GM12878 (cell line): ENCODE data around the gene SPACA1. TPM values are rescaled to one million over a fixed set of nuclear protein-coding genes. Genes with fewer than 3 reads are reported as not detected.

Source experiments
- ATAC-seq: fragments of 200-7000 bp; cut with Tn5 transposase; 3 replicates; pipeline ENCODE4 v1.9.1; 2020; ENCODE audit warnings: mild to moderate bottlenecking, moderate library complexity
- BruUV-seq: library from RNA; stranded (reverse); fragments of 400-500 nt; replicated peaks from 2 replicates; lab custom pipeline; 2021; lab: Mats Ljungman, UMichigan
- CTCF ChIA-PET: fragments of 300-600 bp; sonication (Branson Sonifier 250); formaldehyde crosslinking; extraction: SDS; loops from one replicate; lab custom pipeline; 2021; ENCODE audit warnings: inconsistent platforms; lab: Yijun Ruan, JAX
- POLR2A ChIA-PET: fragments of 350-600 bp; formaldehyde crosslinking; extraction: SDS; loops from one replicate; lab custom pipeline; 2021; ENCODE audit warnings: inconsistent platforms; lab: Charles Lee
- RAD21 ChIA-PET: fragments of 300-600 bp; sonication (Branson Sonifier 250); formaldehyde crosslinking; loops from one replicate; lab custom pipeline; 2023; ENCODE audit warnings: antibody characterized with exemption; ENCODE audit not compliant: unreplicated experiment; lab: Charles Lee
- SMC1A ChIA-PET: fragments of 300-600 bp; sonication (Branson Sonifier 250); formaldehyde crosslinking; loops from one replicate; lab custom pipeline; 2023; ENCODE audit not compliant: unreplicated experiment, uncharacterized antibody; lab: Charles Lee
- DNase-seq: peaks from one replicate; pipeline ENCODE4 v3.0.0-alpha.2; 2011; ENCODE audit warnings: low read depth, low spot score
- FAIRE-seq: peaks from 3 replicates; lab custom pipeline; 2011; peaks lifted over from hg19 to GRCh38; lab: Jason Lieb, UNC
- H2AFZ ChIP-seq: 2 replicates; pipeline ENCODE4 v1.6.0; 2011; ENCODE audit warnings: low read depth, low read length, control low read depth; ENCODE audit not compliant: control insufficient read depth
- H3K27ac ChIP-seq: 2 replicates; pipeline ENCODE4 v1.5.1; 2011; ENCODE audit warnings: control low read depth; ENCODE audit not compliant: control insufficient read depth, insufficient read depth
- H3K27me3 ChIP-seq, 2 experiments: replicated peaks in 1 of 2; 2 replicates each; pipeline versions ENCODE4 v1.6.0 to v1.6.1; 2011; ENCODE audit warnings: low read length in 1 of 2; ENCODE audit not compliant: control insufficient read depth in 2 of 2, insufficient read depth in 2 of 2
- H3K36me3 ChIP-seq, 2 experiments: 2 replicates each; pipeline ENCODE4 v1.5.1; 2011; ENCODE audit warnings: low read length in 1 of 2; ENCODE audit not compliant: control insufficient read depth in 2 of 2, insufficient read depth in 2 of 2
- H3K4me1 ChIP-seq: 2 replicates; pipeline ENCODE4 v1.6.1; 2011; ENCODE audit warnings: mild to moderate bottlenecking, low read length, moderate library complexity, mixed read lengths; ENCODE audit not compliant: control insufficient read depth, insufficient read depth
- H3K4me2 ChIP-seq: 2 replicates; pipeline ENCODE4 v1.6.0; 2011; ENCODE audit warnings: control low read depth; ENCODE audit not compliant: control insufficient read depth, insufficient read depth
- H3K4me3 ChIP-seq: fragments of 200-600 bp; sonication (generic); 2 replicates; pipeline ENCODE4 v1.5.1; 2016
- H3K79me2 ChIP-seq: 2 replicates; pipeline ENCODE4 v1.6.0; 2011; ENCODE audit warnings: low read length; ENCODE audit not compliant: control insufficient read depth, insufficient read depth
- H3K9ac ChIP-seq: 2 replicates; pipeline ENCODE4 v1.8.0; 2011; ENCODE audit warnings: low read length, control low read depth, mixed read lengths; ENCODE audit not compliant: control insufficient read depth, insufficient read depth
- H3K9me3 ChIP-seq: replicated peaks from 3 replicates; pipeline ENCODE4 v1.5.1; 2011; ENCODE audit warnings: mild to moderate bottlenecking, low read length; ENCODE audit not compliant: control insufficient read depth, insufficient read depth
- H4K20me1 ChIP-seq: 2 replicates; pipeline ENCODE4 v1.6.0; 2011; ENCODE audit not compliant: control insufficient read depth, insufficient read depth
- ATF2 ChIP-seq: IDR thresholded peaks from 2 replicates; pipeline ENCODE4 v1.6.1; 2012; ENCODE audit warnings: low read length, inconsistent platforms
- GATAD2B ChIP-seq: fragments of 450-650 bp; conservative IDR thresholded peaks from 2 replicates; pipeline ENCODE4 v1.6.1; 2017; ENCODE audit warnings: low read depth, mild to moderate bottlenecking, moderate library complexity
- POLR2AphosphoS5 ChIP-seq: IDR thresholded peaks from 2 replicates; pipeline ENCODE4 v1.6.1; 2011; ENCODE audit warnings: mild to moderate bottlenecking, low read length, inconsistent platforms
- RB1 ChIP-seq: fragments of 450-650 bp; formaldehyde crosslinking; IDR thresholded peaks from 2 replicates; pipeline ENCODE4 v1.6.1; 2017; ENCODE audit warnings: mild to moderate bottlenecking, borderline replicate concordance
- RELB ChIP-seq: fragments of 450-650 bp; IDR thresholded peaks from 2 replicates; pipeline ENCODE4 v1.6.1; 2017; ENCODE audit warnings: low read depth, mild to moderate bottlenecking, moderate library complexity
- SKIL ChIP-seq: fragments of 450-650 bp; IDR thresholded peaks from 2 replicates; pipeline ENCODE4 v1.6.1; 2017; ENCODE audit warnings: mild to moderate bottlenecking, low read depth, inconsistent platforms; ENCODE audit not compliant: poor library complexity, severe bottlenecking
- WGBS: methylation state at CpG from one replicate; pipeline ENCODE4 v1.1.6; 2016; ENCODE audit warnings: low lambda C conversion rate; ENCODE audit not compliant: insufficient replicate concordance, insufficient coverage; ENCODE audit errors: missing lambda C conversion rate; 5-methylcytosine and 5-hydroxymethylcytosine counted together
- in situ Hi-C: fragments of 300-500 bp; cut with MboI; formaldehyde crosslinking; loops from 9 replicates; pipeline ENCODE4 v1.14.3; 2018; ENCODE audit warnings: mixed read lengths
- intact Hi-C: fragments of 100-400 bp; cut with micrococcal nuclease; formaldehyde crosslinking; loops from one replicate; pipeline ENCODE4 v1.14.2; 2022; ENCODE audit not compliant: unreplicated experiment
- polyA plus RNA-seq, 11 experiments: library from polyadenylated mRNA; depleted of rRNA in 4 of 11; unstranded in 6 of 11; stranded (reverse) in 5 of 11; fragments of >200 nt; fragmentation: Nextera tagmentation in 4 of 11; fragmentation: Illumina TruSeq in 1 of 11; extraction: Ambion mirVana in 4 of 11; extraction: Trizol in 1 of 11; gene quantifications; 1 replicate in 1 of 11; 2 replicates in 10 of 11; pipeline versions ENCODE4 v1.2.1 to v1.2.3, GENCODE V29; 2011 to 2016; ENCODE audit warnings: inconsistent platforms in 2 of 11, missing spikeins in 2 of 11, low read depth in 1 of 11
- total RNA-seq, 4 experiments: library from RNA; depleted of rRNA in 3 of 4; stranded (reverse); fragments of >200 nt in 3 of 4; fragmentation: Illumina TruSeq in 1 of 4; extraction: Trizol in 1 of 4; gene quantifications; 2 replicates each; pipeline versions ENCODE4 v1.2.1 to v1.2.3, GENCODE V29; 2013 to 2021

Gene SPACA1
- total and polyA plus RNA-seq, 10 of the 15 experiments (the other 5 are each of a cell fraction or from before 2014, with no cell fraction given) = not detected

GRCh38 chr6:88086792-88087191 lies 39.2 kb downstream of the SPACA1 start:
- ATAC-seq = no peak
- 63% methylated on average over 2 of the region's 2 CpGs for WGBS
- CTCF ChIA-PET = no interaction called here

More at GRCh38 chr6:88086792-88087191, 39.2 kb downstream of the SPACA1 start:
- H3K4me1 ChIP-seq = no peaks in the 10 kb centered on the region
- FAIRE-seq = no peak
- no peak overlapping the region for H3K27ac ChIP-seq
- no peaks in the 10 kb centered on the region for H3K79me2 ChIP-seq
- ChIA-PET SMC1A (interaction anchor here (1.2 to 1.5 kb wide), 2 partner anchors 13 to 255 kb away, joined by 3 to 4 read pairs; no protein-coding TSS in a partner anchor), RAD21 (interaction anchor here (0.5 kb wide), 1 partner anchor 25 kb away, joined by 3 read pairs; no protein-coding TSS in a partner anchor), POLR2A (no interaction called here)
- intact Hi-C loops = no loop called here
- H3K9me3 ChIP-seq = peaks cover 1% of the 10 kb centered on the region; the same call in 2 of the 3 replicates
- H3K27me3 ChIP-seq = no peaks in the 10 kb centered on the region
- no peak overlapping the region for H3K9ac ChIP-seq
- no peak for DNase-seq
- H3K4me3 ChIP-seq = no peak overlapping the region
- no peaks in the 10 kb centered on the region for H4K20me1 ChIP-seq
- H2AFZ ChIP-seq = no peak overlapping the region
- no TSS peak for BruUV-seq
- no peak for TF ChIP-seq RB1
- no peak for TF ChIP-seq SKIL
- TF ChIP-seq GATAD2B = no peak
- TF ChIP-seq RELB = no peak
- TF ChIP-seq POLR2AphosphoS5 = no peak
- no peak for TF ChIP-seq ATF2
- TF ChIP-seq, all 136 proteins: peak for 0
- H3K36me3 ChIP-seq = no peaks in the 10 kb centered on the region
- in situ Hi-C loops = no loop called here
- H3K4me2 ChIP-seq = no peak overlapping the region
